HCT116 (cell line): ENCODE data around the gene ABHD16B. TPM values are rescaled to one million over a fixed set of nuclear protein-coding genes. Genes with fewer than 3 reads are reported as not detected.

ENCODE experiments used
- ATAC-seq: fragments of 200-7000 bp; cut with Tn5 transposase; 2 replicates; pipeline ENCODE4 v1.9.1; 2020; ENCODE audit warnings: mild to moderate bottlenecking, moderate library complexity
- BruUV-seq: library from RNA; stranded (reverse); fragments of 400-500 nt; replicated peaks from 2 replicates; lab custom pipeline; 2021; lab: Mats Ljungman, UMichigan
- CTCF ChIA-PET: fragments of 300-600 bp; sonication (Branson Sonifier 250); formaldehyde crosslinking; loops from one replicate; lab custom pipeline; 2021; ENCODE audit warnings: antibody characterized with exemption; lab: Charles Lee
- POLR2A ChIA-PET: fragments of 300-600, 350-600 bp; sonication (Branson Sonifier 250); formaldehyde crosslinking; loops from one replicate; lab custom pipeline; 2021; ENCODE audit warnings: antibody characterized with exemption; lab: Charles Lee
- RAD21 ChIA-PET, 2 experiments: fragments of 300-600 bp; sonication (Branson Sonifier 250); formaldehyde crosslinking; loops; one replicate each; lab custom pipeline; 2023; ENCODE audit warnings: low total read pairs in 2 of 2; ENCODE audit not compliant: uncharacterized antibody in 2 of 2, unreplicated experiment in 2 of 2, low non-redundant PET in 1 of 2; lab: Charles Lee
- DNase-seq: peaks from one replicate; pipeline ENCODE4 v3.0.0-alpha.2; 2010; ENCODE audit warnings: low read depth, low spot score
- H2AFZ ChIP-seq: fragments of 200-600 bp; shearing (Covaris generic), sonication (generic); 2 replicates; pipeline ENCODE4 v1.6.1; 2017; ENCODE audit warnings: low read depth, mixed run types, mixed read lengths, antibody characterized with exemption, low read length; ENCODE audit not compliant: poor library complexity, severe bottlenecking
- H3K27ac ChIP-seq: 2 replicates; pipeline ENCODE4 v1.5.1; 2012; ENCODE audit warnings: low read depth, low read length
- H3K27me3 ChIP-seq: fragments of 200-600 bp; sonication (generic); 2 replicates; pipeline ENCODE4 v1.6.1; 2016; ENCODE audit warnings: mixed run types, low read length, mixed read lengths; ENCODE audit not compliant: insufficient read depth
- H3K36me3 ChIP-seq, 2 experiments: fragments of 200-500 bp in 1 of 2; fragments of 200-600 bp in 1 of 2; sonication (Bioruptor generic) in 1 of 2; sonication (generic) in 1 of 2; 2 replicates each; pipeline versions ENCODE4 v1.5.1 to v1.6.1; 2014 to 2016; ENCODE audit warnings: low read length in 2 of 2, inconsistent platforms in 1 of 2, mixed read lengths in 1 of 2, mixed run types in 1 of 2; ENCODE audit not compliant: insufficient read depth in 2 of 2, control insufficient read depth in 1 of 2
- H3K4me1 ChIP-seq, 2 experiments: fragments of 200-600 bp in 1 of 2; sonication (generic) in 1 of 2; 2 replicates each; pipeline versions ENCODE4 v1.5.1 to v1.6.1; 2012 to 2017; ENCODE audit warnings: low read length in 2 of 2, inconsistent platforms in 1 of 2, mild to moderate bottlenecking in 1 of 2, mixed read lengths in 1 of 2, mixed run types in 1 of 2, moderate library complexity in 1 of 2; ENCODE audit not compliant: insufficient read depth in 2 of 2, control insufficient read depth in 1 of 2
- H3K4me2 ChIP-seq: fragments of 200-600 bp; sonication (generic); 2 replicates; pipeline ENCODE4 v1.6.1; 2017; ENCODE audit warnings: mixed run types, low read length, mixed read lengths
- H3K4me3 ChIP-seq, 2 experiments: fragments of 200-600 bp in 1 of 2; sonication (generic) in 1 of 2; replicated peaks in 1 of 2; 2 replicates each; pipeline ENCODE4 v1.5.1; 2011 to 2016; ENCODE audit warnings: low read length in 2 of 2, control low read depth in 1 of 2, low read depth in 1 of 2, mild to moderate bottlenecking in 1 of 2, mixed read lengths in 1 of 2, mixed run types in 1 of 2
- H3K79me2 ChIP-seq: fragments of 200-600 bp; sonication (generic); 2 replicates; pipeline ENCODE4 v1.6.1; 2017; ENCODE audit warnings: mild to moderate bottlenecking, mixed run types, low read length, moderate library complexity, mixed read lengths; ENCODE audit not compliant: insufficient read depth
- H3K9ac ChIP-seq: fragments of 200-600 bp; sonication (generic); 2 replicates; pipeline ENCODE4 v1.6.1; 2016; ENCODE audit warnings: low read length, mixed read lengths
- H3K9me2 ChIP-seq: fragments of 200-600 bp; sonication (generic), shearing (Covaris generic); 2 replicates; pipeline ENCODE4 v1.6.1; 2017; ENCODE audit warnings: mixed run types, mild to moderate bottlenecking, moderate library complexity; ENCODE audit not compliant: insufficient read depth
- H3K9me3 ChIP-seq, 2 experiments: fragments of 200-500 bp in 1 of 2; fragments of 200-600 bp in 1 of 2; sonication (Bioruptor generic) in 1 of 2; sonication (generic) in 1 of 2; 2 replicates each; pipeline ENCODE4 v1.6.1; 2014 to 2017; ENCODE audit warnings: low read length in 2 of 2, mixed read lengths in 2 of 2, inconsistent platforms in 1 of 2, low read depth in 1 of 2, mild to moderate bottlenecking in 1 of 2, mixed run types in 1 of 2, moderate library complexity in 1 of 2; ENCODE audit not compliant: control insufficient read depth in 1 of 2, insufficient read depth in 1 of 2
- H4K20me1 ChIP-seq: fragments of 200-600 bp; sonication (generic), shearing (Covaris generic); 2 replicates; pipeline ENCODE4 v1.6.1; 2017; ENCODE audit warnings: mixed run types, mild to moderate bottlenecking, moderate library complexity; ENCODE audit not compliant: insufficient read depth
- CBX3 ChIP-seq: IDR thresholded peaks from 2 replicates; pipeline ENCODE4 v1.6.1; 2012; ENCODE audit warnings: low read depth
- CEBPB ChIP-seq: IDR thresholded peaks from 2 replicates; pipeline ENCODE4 v1.6.1; 2012; ENCODE audit warnings: low read depth
- EGR1 ChIP-seq: IDR thresholded peaks from 2 replicates; pipeline ENCODE4 v1.6.1; 2012; ENCODE audit warnings: low read depth
- EZH2 ChIP-seq: fragments of 200-600 bp; sonication (generic); IDR thresholded peaks from 2 replicates; pipeline ENCODE4 v1.6.1; 2017; ENCODE audit warnings: antibody characterized with exemption, mixed run types
- EZH2phosphoT487 ChIP-seq: fragments of 200-600 bp; IDR thresholded peaks from 2 replicates; pipeline ENCODE4 v1.6.1; 2018; ENCODE audit warnings: antibody characterized with exemption, borderline replicate concordance
- FOSL1 ChIP-seq: IDR thresholded peaks from 2 replicates; pipeline ENCODE4 v1.6.1; 2012; ENCODE audit warnings: low read depth
- POLR2A ChIP-seq: IDR thresholded peaks from 2 replicates; pipeline ENCODE4 v1.7.0; 2011; ENCODE audit warnings: borderline replicate concordance; ENCODE audit not compliant: insufficient read depth, insufficient read length; ENCODE audit errors: extremely low read depth
- POLR2AphosphoS5 ChIP-seq: IDR thresholded peaks from 2 replicates; pipeline ENCODE4 v1.6.1; 2011; ENCODE audit warnings: mild to moderate bottlenecking, low read depth, low read length, moderate library complexity
- SIN3A ChIP-seq: IDR thresholded peaks from 2 replicates; pipeline ENCODE4 v1.6.1; 2012; ENCODE audit warnings: low read depth
- SP1 ChIP-seq: IDR thresholded peaks from 2 replicates; pipeline ENCODE4 v1.6.1; 2012; ENCODE audit warnings: low read depth
- TCF7L2 ChIP-seq: IDR thresholded peaks from 2 replicates; pipeline ENCODE4 v1.7.0; 2011; ENCODE audit warnings: borderline replicate concordance, inconsistent platforms; ENCODE audit not compliant: insufficient read depth, insufficient read length; ENCODE audit errors: extremely low read depth
- YY1 ChIP-seq: IDR thresholded peaks from 2 replicates; pipeline ENCODE4 v1.6.1; 2011; ENCODE audit warnings: low read length, low read depth, moderate library complexity, mild to moderate bottlenecking; ENCODE audit not compliant: insufficient replicate concordance; ENCODE audit errors: extremely low read depth
- ZFX ChIP-seq: fragments of 450-650 bp; IDR thresholded peaks from 2 replicates; pipeline ENCODE4 v1.6.1; 2017
- ZNF274 ChIP-seq: fragments of 200-500 bp; sonication (Bioruptor generic); IDR thresholded peaks from 2 replicates; pipeline ENCODE4 v1.6.1; 2014; ENCODE audit warnings: mild to moderate bottlenecking, low read depth, low read length, inconsistent platforms
- intact Hi-C: fragments of 100-400 bp; cut with micrococcal nuclease; formaldehyde crosslinking; loops from 2 replicates; pipeline ENCODE4 v1.10.0; 2022
- total RNA-seq: library from RNA; stranded (reverse); gene quantifications from one replicate; pipeline ENCODE4 v1.2.1, GENCODE V29; 2021; ENCODE audit not compliant: unreplicated experiment
- TF ChIP-seq, protein P1 (sequence below): IDR thresholded peaks from 2 replicates; pipeline ENCODE4 v1.6.1; 2012; ENCODE audit warnings: low read depth
- TF ChIP-seq, protein P2 (sequence below): IDR thresholded peaks from 2 replicates; pipeline ENCODE4 v1.6.1; 2012

Gene ABHD16B
- total RNA-seq, 1 experiment from 2014 or later = not detected

DNA sequence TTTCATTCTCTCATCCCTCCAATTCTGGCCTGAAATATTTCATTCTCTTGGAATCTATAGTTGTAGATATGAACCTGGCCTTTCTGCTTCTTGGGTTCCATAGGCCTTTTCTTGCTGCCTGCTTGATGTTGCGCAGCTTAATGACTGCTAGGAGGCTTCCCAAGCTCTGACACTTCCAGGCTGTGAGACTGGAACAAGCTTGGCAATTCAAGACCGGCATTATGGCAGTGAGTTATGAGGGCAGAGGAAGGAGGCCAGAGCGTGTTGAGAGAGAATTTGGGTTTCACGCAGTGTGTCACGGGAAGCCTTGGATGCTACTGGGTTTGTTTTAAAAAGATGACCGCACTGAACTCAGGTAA lies 32.7 kb downstream of the ABHD16B start (continued):
- TF ChIP-seq, protein P1, sequence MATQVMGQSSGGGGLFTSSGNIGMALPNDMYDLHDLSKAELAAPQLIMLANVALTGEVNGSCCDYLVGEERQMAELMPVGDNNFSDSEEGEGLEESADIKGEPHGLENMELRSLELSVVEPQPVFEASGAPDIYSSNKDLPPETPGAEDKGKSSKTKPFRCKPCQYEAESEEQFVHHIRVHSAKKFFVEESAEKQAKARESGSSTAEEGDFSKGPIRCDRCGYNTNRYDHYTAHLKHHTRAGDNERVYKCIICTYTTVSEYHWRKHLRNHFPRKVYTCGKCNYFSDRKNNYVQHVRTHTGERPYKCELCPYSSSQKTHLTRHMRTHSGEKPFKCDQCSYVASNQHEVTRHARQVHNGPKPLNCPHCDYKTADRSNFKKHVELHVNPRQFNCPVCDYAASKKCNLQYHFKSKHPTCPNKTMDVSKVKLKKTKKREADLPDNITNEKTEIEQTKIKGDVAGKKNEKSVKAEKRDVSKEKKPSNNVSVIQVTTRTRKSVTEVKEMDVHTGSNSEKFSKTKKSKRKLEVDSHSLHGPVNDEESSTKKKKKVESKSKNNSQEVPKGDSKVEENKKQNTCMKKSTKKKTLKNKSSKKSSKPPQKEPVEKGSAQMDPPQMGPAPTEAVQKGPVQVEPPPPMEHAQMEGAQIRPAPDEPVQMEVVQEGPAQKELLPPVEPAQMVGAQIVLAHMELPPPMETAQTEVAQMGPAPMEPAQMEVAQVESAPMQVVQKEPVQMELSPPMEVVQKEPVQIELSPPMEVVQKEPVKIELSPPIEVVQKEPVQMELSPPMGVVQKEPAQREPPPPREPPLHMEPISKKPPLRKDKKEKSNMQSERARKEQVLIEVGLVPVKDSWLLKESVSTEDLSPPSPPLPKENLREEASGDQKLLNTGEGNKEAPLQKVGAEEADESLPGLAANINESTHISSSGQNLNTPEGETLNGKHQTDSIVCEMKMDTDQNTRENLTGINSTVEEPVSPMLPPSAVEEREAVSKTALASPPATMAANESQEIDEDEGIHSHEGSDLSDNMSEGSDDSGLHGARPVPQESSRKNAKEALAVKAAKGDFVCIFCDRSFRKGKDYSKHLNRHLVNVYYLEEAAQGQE = no peak
- TF ChIP-seq ZFX (no peak), SIN3A (no peak), EZH2phosphoT487 (no peak), ZNF274 (no peak)

DNA sequence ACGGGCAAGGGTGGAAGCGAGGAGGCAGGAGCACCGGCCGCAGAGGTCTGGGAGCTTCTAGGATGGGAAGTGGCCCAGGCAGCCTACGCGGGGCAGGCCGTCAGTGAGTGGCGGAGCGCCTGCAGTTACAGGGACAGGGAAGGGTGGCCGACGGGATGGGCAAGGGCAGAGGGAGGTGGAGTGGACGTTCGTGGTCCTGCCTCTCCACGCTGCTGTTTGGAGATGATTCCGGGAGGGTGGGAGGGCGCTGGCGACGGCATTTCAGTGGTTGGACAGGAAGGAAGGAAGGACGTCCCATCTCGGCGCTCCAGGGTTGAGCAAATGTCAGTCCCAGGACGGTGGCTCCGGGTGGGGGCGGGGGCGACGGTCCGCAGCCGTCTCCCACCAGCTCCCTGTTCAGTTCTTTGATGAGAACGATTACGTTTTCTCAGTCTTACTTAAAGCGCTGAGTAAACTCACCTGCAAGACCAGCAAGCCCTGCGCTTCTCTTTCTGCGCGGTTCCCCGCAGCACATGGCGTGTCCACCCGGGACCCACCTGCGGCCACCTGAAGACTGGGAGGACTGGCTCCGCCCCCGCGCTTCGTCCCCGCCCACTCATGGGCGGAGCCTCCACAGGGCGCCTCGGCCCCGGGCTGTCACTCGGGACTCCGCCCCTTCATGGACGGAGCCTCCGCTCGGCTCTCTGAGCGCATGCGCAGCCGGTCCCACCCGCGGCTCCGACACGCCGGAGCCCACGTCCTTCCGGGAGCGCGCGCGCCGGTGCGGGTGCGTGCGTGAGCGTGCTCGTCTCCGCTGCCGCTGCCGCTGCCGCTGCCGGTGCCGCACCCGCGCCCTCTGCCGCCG lies 33.3 kb downstream of the ABHD16B start, which contains the start of gene DNAJC5:
DNAJC5 (plus strand) TSS at position 769 of the 844 bp plus-strand sequence. CDS start 33,220 bp downstream, outside the sequence.
- POLR2A ChIA-PET = interaction anchor here (1.8 kb wide), 1 partner anchor 29 kb away, joined by 4 read pairs; the partner anchor contains the start of gene TPD52L2
- no peak for TF ChIP-seq TCF7L2
- TF ChIP-seq POLR2AphosphoS5 = peak; percentile 55; the same call in 1 of the 2 replicates
- no peak for TF ChIP-seq EZH2
- no peak for TF ChIP-seq CEBPB
- no peak for TF ChIP-seq EZH2phosphoT487
- TF ChIP-seq YY1 = no peak
- no peak for TF ChIP-seq ZFX
- TF ChIP-seq FOSL1 = no peak
- no peak for TF ChIP-seq SIN3A
- no peak; the same call in 1 of the 2 replicates for TF ChIP-seq SP1
- no peak for TF ChIP-seq CBX3
- TF ChIP-seq POLR2A = no peak
- TF ChIP-seq EGR1 = peak; percentile 90
- TF ChIP-seq, protein P1 = no peak
- TF ChIP-seq, protein P2, sequence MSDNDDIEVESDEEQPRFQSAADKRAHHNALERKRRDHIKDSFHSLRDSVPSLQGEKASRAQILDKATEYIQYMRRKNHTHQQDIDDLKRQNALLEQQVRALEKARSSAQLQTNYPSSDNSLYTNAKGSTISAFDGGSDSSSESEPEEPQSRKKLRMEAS = peak; percentile 82
- TF ChIP-seq ZNF274 = no peak

More for the DNA sequence above, 33.3 kb downstream of the ABHD16B start, which contains the start of gene DNAJC5:
- ChIA-PET CTCF (interaction anchor here (1.0 kb wide), 1 partner anchor 30 kb away, joined by 3 read pairs; the partner anchor contains the start of gene TPD52L2), RAD21 (no interaction called here)
- H3K9me3 ChIP-seq = no peaks in the 10 kb centered on the region
- DNase-seq (peak; percentile 85), ATAC-seq (peak; percentile 93)
- peaks cover 54% of the 10 kb centered on the region for H3K79me2 ChIP-seq
- H3K4me3 ChIP-seq = peak within 1 kb of the TSS; percentile 74 to 86
- H4K20me1 ChIP-seq = peaks cover 14% of the 10 kb centered on the region; the same call in 1 of the 2 replicates
- no TSS peak for BruUV-seq
- H3K9me2 ChIP-seq = no peaks in the 10 kb centered on the region
- no peaks in the 10 kb centered on the region for H3K27me3 ChIP-seq
- H3K4me1 ChIP-seq = peaks cover 11 to 30% of the 10 kb centered on the region in 2 experiments; a peak in 3 of 4 replicates
- H2AFZ ChIP-seq = no peak within 1 kb of the TSS
- intact Hi-C loops = no loop called here
- peaks cover 15 to 22% of the 10 kb centered on the region in 2 experiments; a peak in 3 of 4 replicates for H3K36me3 ChIP-seq
- H3K9ac ChIP-seq = peak within 1 kb of the TSS; percentile 84
- peak within 1 kb of the TSS; percentile 97 for H3K4me2 ChIP-seq
- H3K27ac ChIP-seq = peak within 1 kb of the TSS; percentile 62
